Pons (tissue), 1 donor: ENCODE measurements around the gene MSI1.

Source experiments
- DNase-seq: peaks from one replicate; pipeline ENCODE4 v3.0.0-alpha.2; 2016; ENCODE audit warnings: low spot score

MSI1 gene

GRCh38 chr12:120368789-120369602 is at the start of gene MSI1:
TSS of gene MSI1 (minus strand) at chr12:120369164. CDS start at chr12:120369091, 73 bp downstream.
- no peak for DNase-seq

GRCh38 chr12:120417917-120418580 is 49.1 kb upstream of the MSI1 start:
- no peak for DNase-seq

- no peak for DNase-seq
These were observed 47.7 kb upstream of the MSI1 start for GRCh38 chr12:120416490-120417216.

- DNase-seq: peak; percentile 29
These were observed 45.1 kb upstream of the MSI1 start for GRCh38 chr12:120413901-120414695.

GRCh38 chr12:120412421-120412820 is 43.5 kb upstream of the MSI1 start:
- DNase-seq: no peak

GRCh38 chr12:120408771-120409170 is 39.8 kb upstream of the MSI1 start:
- DNase-seq: no peak

- no peak for DNase-seq
These were observed 37.6 kb upstream of the MSI1 start for GRCh38 chr12:120406553-120406952.

DNA sequence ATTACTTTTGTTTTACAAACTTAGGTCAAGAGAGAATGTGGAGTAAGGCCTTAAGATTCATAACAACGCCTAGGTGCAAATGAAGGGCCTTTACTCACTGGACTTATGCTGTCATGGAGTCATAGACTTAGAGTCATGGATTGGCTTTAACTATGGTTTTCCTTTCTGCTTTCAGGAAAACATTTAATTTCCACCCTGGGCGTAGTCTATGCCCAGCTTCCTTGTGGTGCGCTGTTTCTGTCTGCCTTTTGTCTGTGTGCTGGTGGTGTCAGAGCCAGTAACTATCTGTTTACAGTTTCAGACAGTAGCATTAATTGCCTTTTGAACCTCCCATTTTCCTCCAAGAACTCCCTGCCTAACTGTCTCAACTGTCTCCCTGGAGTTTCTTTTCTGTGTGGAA is 37.1 kb upstream of the MSI1 start:
- DNase-seq: no peak

GRCh38 chr12:120404271-120404670 is 35.3 kb upstream of the MSI1 start:
- DNase-seq: no peak

DNA sequence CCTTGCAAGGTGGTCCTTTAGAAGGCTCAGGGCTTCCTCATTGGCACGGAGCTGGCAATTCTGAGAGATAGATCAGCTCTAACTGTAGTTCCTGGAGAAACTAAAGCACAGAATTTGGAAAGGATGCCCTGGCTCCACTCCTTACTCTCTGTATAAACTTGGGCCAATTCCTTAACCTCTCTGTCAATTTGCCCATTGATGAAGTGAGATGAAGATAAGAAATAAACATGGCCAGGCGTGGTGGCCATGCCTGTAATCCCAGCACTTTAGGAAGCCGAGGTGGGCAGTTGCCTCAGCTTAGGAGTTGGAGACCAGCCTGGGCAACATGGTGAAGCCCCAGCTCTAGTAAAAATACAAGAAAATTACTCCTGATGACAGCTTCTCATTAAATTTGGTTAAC is 34.9 kb upstream of the MSI1 start:
- no peak for DNase-seq

GRCh38 chr12:120402217-120402616 is 33.3 kb upstream of the MSI1 start:
- DNase-seq: no peak

DNA sequence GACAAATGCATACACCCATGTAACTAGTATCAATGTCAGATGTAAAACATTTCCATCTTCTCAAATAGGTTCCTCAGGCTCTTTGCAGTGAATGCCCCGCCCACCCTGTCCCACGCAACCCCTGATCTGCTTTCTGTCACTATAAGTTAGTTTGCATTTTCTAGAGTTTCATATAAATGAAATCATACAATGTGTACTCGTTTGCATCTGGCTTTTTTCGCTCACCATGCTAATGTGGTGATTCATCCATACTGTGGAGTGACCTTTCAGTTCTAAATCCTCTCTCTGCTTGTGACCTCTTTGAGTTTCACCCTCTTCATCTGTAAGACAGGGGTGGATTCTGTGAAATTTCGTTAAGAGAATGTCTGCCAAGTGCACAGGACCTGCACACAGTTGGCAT is 30.6 kb upstream of the MSI1 start:
- no peak for DNase-seq

- no peak for DNase-seq
These were observed 29.0 kb upstream of the MSI1 start for GRCh38 chr12:120397824-120398540.

GRCh38 chr12:120394483-120395367 is 25.8 kb upstream of the MSI1 start:
- no peak for DNase-seq

DNA sequence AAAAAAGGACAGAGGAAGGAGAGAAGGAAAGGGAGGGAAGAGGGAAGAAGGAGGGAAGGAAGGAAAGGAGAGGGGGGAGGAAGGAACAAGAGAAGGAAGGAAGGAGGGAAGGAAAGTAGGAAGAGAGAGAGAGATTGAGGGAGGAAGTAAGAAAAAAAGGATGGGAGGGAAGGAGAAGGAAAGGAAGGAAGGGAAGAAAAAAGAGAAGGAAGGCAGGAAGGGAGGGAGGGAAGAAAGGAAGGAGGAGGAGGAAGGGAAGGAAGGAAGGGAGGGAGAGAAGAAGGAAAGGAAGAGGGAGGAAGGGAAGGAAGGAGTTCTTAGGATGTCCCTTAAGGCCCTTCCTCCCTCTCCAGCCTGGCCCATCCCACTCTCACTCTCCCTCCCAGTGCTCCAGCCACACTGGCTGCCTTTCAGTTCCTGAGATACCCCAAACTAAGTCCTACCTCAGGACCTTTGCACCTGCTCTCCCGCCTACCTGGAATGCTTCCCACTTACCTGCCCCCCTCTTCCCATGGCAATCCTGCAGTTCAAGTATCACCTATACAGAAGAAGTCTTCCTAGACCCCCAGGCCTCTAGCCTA is 21.7 kb upstream of the MSI1 start:
- DNase-seq: no peak

GRCh38 chr12:120388691-120389481 is 19.9 kb upstream of the MSI1 start:
- peak; percentile 26 for DNase-seq

- DNase-seq: no peak
These were observed 12.9 kb upstream of the MSI1 start for GRCh38 chr12:120381752-120382419.

DNA sequence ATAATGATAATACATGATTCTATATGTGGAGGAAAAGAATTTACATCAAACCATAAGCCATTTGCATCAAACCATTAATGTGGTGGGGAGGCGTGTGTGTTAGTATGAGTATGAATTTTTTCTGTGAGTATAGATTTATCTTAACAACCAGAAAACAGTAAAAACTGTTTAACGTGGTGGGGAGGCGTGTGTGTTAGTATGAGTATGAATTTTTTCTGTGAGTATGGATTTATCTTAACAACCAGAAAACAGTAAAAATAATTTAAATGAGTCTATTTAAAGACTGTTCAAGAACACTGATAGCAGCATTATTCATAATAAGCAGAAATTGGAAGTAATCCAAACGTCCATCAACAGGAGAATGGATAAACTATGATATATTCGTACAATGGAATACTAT is 9.1 kb upstream of the MSI1 start:
- DNase-seq: no peak

- DNase-seq: no peak
These were observed 8.6 kb upstream of the MSI1 start for GRCh38 chr12:120377611-120378010.
